ENCODE results near the gene C3.

GRCh38 chr19:6723108-6723618, 2.7 kb upstream of the C3 start:
- TF ChIP-seq CTCF (IDR thresholded peaks at IDR 0.05) (no peak), POLR2A (IDR thresholded peaks at IDR 0.05) (peak in 2 of 3 donors; percentile 31 to 48)
